IgD-negative memory B cell (primary cell): ENCODE measurements around the gene ADH6. TPM values are rescaled to one million over a fixed set of nuclear protein-coding genes. Genes with fewer than 3 reads are reported as not detected.
"Not testable (repeated sequence)": the region's sequence is repeated elsewhere in the genome, so short reads cannot be mapped to it uniquely, and the experiment has no call there.

Source experiments
- H3K27ac Mint-ChIP-seq, 3 donors: one replicate each; pipeline ENCODE4 v1.8.0; 2020 to 2022; ENCODE audit warnings: mild to moderate bottlenecking in 3 of 3, mixed read lengths in 3 of 3, moderate library complexity in 1 of 3
- H3K27me3 Mint-ChIP-seq: one replicate; pipeline ENCODE4 v1.8.0; 2021; ENCODE audit warnings: mixed read lengths
- H3K36me3 Mint-ChIP-seq: one replicate; pipeline ENCODE4 v1.8.0; 2020; ENCODE audit warnings: mild to moderate bottlenecking, mixed read lengths
- H3K4me1 Mint-ChIP-seq, 3 donors: one replicate each; pipeline ENCODE4 v1.8.0; 2020 to 2022; ENCODE audit warnings: mixed read lengths in 3 of 3, mild to moderate bottlenecking in 1 of 3
- H3K4me3 Mint-ChIP-seq, 4 donors: one replicate each; pipeline ENCODE4 v1.8.0; 2020 to 2022; ENCODE audit warnings: mild to moderate bottlenecking in 4 of 4, mixed read lengths in 4 of 4, moderate library complexity in 3 of 4
- H3K9me3 Mint-ChIP-seq, 3 donors: one replicate each; pipeline ENCODE4 v1.8.0; 2020 to 2021; ENCODE audit warnings: mixed read lengths in 3 of 3, mild to moderate bottlenecking in 1 of 3
- polyA plus RNA-seq: library from polyadenylated mRNA; unstranded; fragments of 300-500 nt; fragmentation: Illumina TruSeq; gene quantifications from one replicate; pipeline ENCODE4 v1.2.3, GENCODE V29; 2021

Gene ADH6
- polyA plus RNA-seq = not detected

GRCh38 chr4:99219072-99219471 is at the start of gene ADH6:
Gene ADH6, minus strand, starts transcription at chr4:99219246. Its CDS starts 94 bp downstream, at chr4:99219152.
- no peaks in the 10 kb centered on the region for H3K27me3 Mint-ChIP-seq
- no peak within 1 kb of the TSS for H3K27ac Mint-ChIP-seq
- H3K9me3 Mint-ChIP-seq = peaks cover 0 to 6% (median 2%) of the 10 kb centered on the region in 3 donors
- no peak within 1 kb of the TSS for H3K4me3 Mint-ChIP-seq
- peaks cover 2% of the 10 kb centered on the region for H3K36me3 Mint-ChIP-seq
- H3K4me1 Mint-ChIP-seq = peaks cover 0 to 3% (median 2%) of the 10 kb centered on the region in 3 donors

- Mint-ChIP-seq H3K4me1 (peaks cover 0 to 1% (median 0%) of the 10 kb centered on the region in 3 donors), H3K36me3 (peaks cover 2% of the 10 kb centered on the region), H3K9me3 (peaks cover 0 to 7% (median 6%) of the 10 kb centered on the region in 3 donors), H3K4me3 (no peak overlapping the region), H3K27me3 (peaks cover 2% of the 10 kb centered on the region), H3K27ac (no peak overlapping the region)
Measured at GRCh38 chr4:99264927-99265326, 45.9 kb upstream of the ADH6 start.

- no peaks in the 10 kb centered on the region for H3K4me1 Mint-ChIP-seq
- H3K27ac Mint-ChIP-seq = no peak overlapping the region
- H3K27me3 Mint-ChIP-seq = peaks cover 2% of the 10 kb centered on the region
- H3K36me3 Mint-ChIP-seq = no peaks in the 10 kb centered on the region
- H3K4me3 Mint-ChIP-seq = peak overlapping the region in 1 of 4 donors; percentile 31
- H3K9me3 Mint-ChIP-seq = peaks cover 0 to 7% (median 3%) of the 10 kb centered on the region in 3 donors
Measured at GRCh38 chr4:99252746-99253145, 33.7 kb upstream of the ADH6 start.

GRCh38 chr4:99248714-99249113 is 29.7 kb upstream of the ADH6 start:
- Mint-ChIP-seq H3K27ac (no peak overlapping the region), H3K27me3 (peaks cover 2% of the 10 kb centered on the region), H3K4me1 (no peaks in the 10 kb centered on the region), H3K9me3 (peaks cover 2 to 17% (median 11%) of the 10 kb centered on the region in 3 donors), H3K4me3 (no peak overlapping the region), H3K36me3 (peaks cover 3% of the 10 kb centered on the region)

GRCh38 chr4:99235955-99236354 is 16.9 kb upstream of the ADH6 start:
- H3K36me3 Mint-ChIP-seq = no peaks in the 10 kb centered on the region
- no peak overlapping the region for H3K4me3 Mint-ChIP-seq
- peaks cover 4% of the 10 kb centered on the region for H3K27me3 Mint-ChIP-seq
- no peak overlapping the region for H3K27ac Mint-ChIP-seq
- no peaks in the 10 kb centered on the region for H3K4me1 Mint-ChIP-seq
- H3K9me3 Mint-ChIP-seq = peaks cover 3 to 4% (median 4%) of the 10 kb centered on the region in 3 donors

- H3K9me3 Mint-ChIP-seq = peaks cover 4 to 11% (median 10%) of the 10 kb centered on the region in 3 donors
Measured at GRCh38 chr4:99234331-99235010, 15.4 kb upstream of the ADH6 start.

GRCh38 chr4:99233397-99233796 is 14.4 kb upstream of the ADH6 start:
- H3K9me3 Mint-ChIP-seq = peaks cover 2 to 11% (median 10%) of the 10 kb centered on the region in 3 donors
- H3K4me1 Mint-ChIP-seq, H3K27ac Mint-ChIP-seq, H3K36me3 Mint-ChIP-seq, H3K27me3 Mint-ChIP-seq, H3K4me3 Mint-ChIP-seq: not testable (repeated sequence)

More at GRCh38 chr4:99234331-99235010, 15.4 kb upstream of the ADH6 start:
- Mint-ChIP-seq H3K36me3 (no peaks in the 10 kb centered on the region), H3K4me1 (no peaks in the 10 kb centered on the region), H3K27ac (no peak overlapping the region), H3K27me3 (peaks cover 4% of the 10 kb centered on the region), H3K4me3 (no peak overlapping the region)

- H3K27me3 Mint-ChIP-seq, H3K36me3 Mint-ChIP-seq, H3K4me3 Mint-ChIP-seq, H3K27ac Mint-ChIP-seq, H3K4me1 Mint-ChIP-seq: not testable (repeated sequence)
- peaks cover 4 to 19% (median 8%) of the 10 kb centered on the region in 3 donors for H3K9me3 Mint-ChIP-seq
Measured at GRCh38 chr4:99228706-99229105, 9.7 kb upstream of the ADH6 start.

- not testable (repeated sequence) for H3K27ac Mint-ChIP-seq, H3K4me3 Mint-ChIP-seq, H3K36me3 Mint-ChIP-seq, H3K4me1 Mint-ChIP-seq, H3K27me3 Mint-ChIP-seq
- peaks cover 4 to 19% (median 8%) of the 10 kb centered on the region in 3 donors for H3K9me3 Mint-ChIP-seq
Measured at GRCh38 chr4:99227646-99228045, 8.6 kb upstream of the ADH6 start.

- peaks cover 4 to 6% (median 5%) of the 10 kb centered on the region in 3 donors for H3K9me3 Mint-ChIP-seq
- H3K4me1 Mint-ChIP-seq = peaks cover 0 to 3% (median 2%) of the 10 kb centered on the region in 3 donors
- no peak overlapping the region for H3K4me3 Mint-ChIP-seq
- H3K36me3 Mint-ChIP-seq = peaks cover 2% of the 10 kb centered on the region
- no peaks in the 10 kb centered on the region for H3K27me3 Mint-ChIP-seq
- H3K27ac Mint-ChIP-seq = no peak overlapping the region
Measured at GRCh38 chr4:99221980-99222379, 2.9 kb upstream of the ADH6 start.

- H3K27me3 Mint-ChIP-seq = no peaks in the 10 kb centered on the region
- no peak overlapping the region for H3K4me3 Mint-ChIP-seq
- H3K36me3 Mint-ChIP-seq = peaks cover 2% of the 10 kb centered on the region
- H3K9me3 Mint-ChIP-seq = peaks cover under 1 to 6% (median 2%) of the 10 kb centered on the region in 3 donors
- peaks cover 0 to 3% (median 2%) of the 10 kb centered on the region in 3 donors for H3K4me1 Mint-ChIP-seq
- H3K27ac Mint-ChIP-seq = no peak overlapping the region
Measured at GRCh38 chr4:99219479-99219878, 433 bp upstream of the ADH6 start.

- Mint-ChIP-seq H3K9me3 (peaks cover 0 to 6% (median 2%) of the 10 kb centered on the region in 3 donors), H3K4me3 (no peak overlapping the region)
Measured at GRCh38 chr4:99215521-99215920, 3.5 kb downstream of the ADH6 start.

GRCh38 chr4:99210789-99211188 is 8.3 kb downstream of the ADH6 start:
- Mint-ChIP-seq H3K36me3 (peaks cover 7% of the 10 kb centered on the region), H3K4me3 (no peak overlapping the region), H3K9me3 (no peaks in the 10 kb centered on the region), H3K27me3 (no peaks in the 10 kb centered on the region), H3K4me1 (peaks cover 0 to 2% (median 0%) of the 10 kb centered on the region in 3 donors), H3K27ac (no peak overlapping the region)

More at GRCh38 chr4:99215521-99215920, 3.5 kb downstream of the ADH6 start:
- Mint-ChIP-seq H3K4me1 (peaks cover 0 to 4% (median 3%) of the 10 kb centered on the region in 3 donors), H3K27me3 (no peaks in the 10 kb centered on the region), H3K36me3 (peaks cover 3% of the 10 kb centered on the region), H3K27ac (no peak overlapping the region)

GRCh38 chr4:99209671-99210070 is 9.4 kb downstream of the ADH6 start:
- Mint-ChIP-seq H3K4me1 (peaks cover 0 to 2% (median 0%) of the 10 kb centered on the region in 3 donors), H3K36me3 (peaks cover 7% of the 10 kb centered on the region), H3K4me3 (no peak overlapping the region), H3K27ac (no peak overlapping the region), H3K27me3 (no peaks in the 10 kb centered on the region), H3K9me3 (no peaks in the 10 kb centered on the region)

- Mint-ChIP-seq H3K27me3 (no peaks in the 10 kb centered on the region), H3K36me3 (peaks cover 4% of the 10 kb centered on the region), H3K27ac (no peak overlapping the region), H3K4me1 (peaks cover 0 to 2% (median 0%) of the 10 kb centered on the region in 3 donors), H3K4me3 (no peak overlapping the region), H3K9me3 (no peaks in the 10 kb centered on the region)
Measured at GRCh38 chr4:99208719-99209075, 10.3 kb downstream of the ADH6 start.
